Measurements from ENCODE around the gene PIK3IP1.

PIK3IP1 gene

DNA sequence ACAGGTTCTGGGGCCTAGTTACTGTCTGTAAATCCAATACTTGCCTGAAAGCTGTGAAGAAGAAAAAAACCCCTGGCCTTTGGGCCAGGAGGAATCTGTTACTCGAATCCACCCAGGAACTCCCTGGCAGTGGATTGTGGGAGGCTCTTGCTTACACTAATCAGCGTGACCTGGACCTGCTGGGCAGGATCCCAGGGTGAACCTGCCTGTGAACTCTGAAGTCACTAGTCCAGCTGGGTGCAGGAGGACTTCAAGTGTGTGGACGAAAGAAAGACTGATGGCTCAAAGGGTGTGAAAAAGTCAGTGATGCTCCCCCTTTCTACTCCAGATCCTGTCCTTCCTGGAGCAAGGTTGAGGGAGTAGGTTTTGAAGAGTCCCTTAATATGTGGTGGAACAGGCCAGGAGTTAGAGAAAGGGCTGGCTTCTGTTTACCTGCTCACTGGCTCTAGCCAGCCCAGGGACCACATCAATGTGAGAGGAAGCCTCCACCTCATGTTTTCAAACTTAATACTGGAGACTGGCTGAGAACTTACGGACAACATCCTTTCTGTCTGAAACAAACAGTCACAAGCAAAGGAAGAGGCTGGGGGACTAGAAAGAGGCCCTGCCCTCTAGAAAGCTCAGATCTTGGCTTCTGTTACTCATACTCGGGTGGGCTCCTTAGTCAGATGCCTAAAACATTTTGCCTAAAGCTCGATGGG, 13.5 kb downstream of the PIK3IP1 start:
- TF ChIP-seq, protein P1, sequence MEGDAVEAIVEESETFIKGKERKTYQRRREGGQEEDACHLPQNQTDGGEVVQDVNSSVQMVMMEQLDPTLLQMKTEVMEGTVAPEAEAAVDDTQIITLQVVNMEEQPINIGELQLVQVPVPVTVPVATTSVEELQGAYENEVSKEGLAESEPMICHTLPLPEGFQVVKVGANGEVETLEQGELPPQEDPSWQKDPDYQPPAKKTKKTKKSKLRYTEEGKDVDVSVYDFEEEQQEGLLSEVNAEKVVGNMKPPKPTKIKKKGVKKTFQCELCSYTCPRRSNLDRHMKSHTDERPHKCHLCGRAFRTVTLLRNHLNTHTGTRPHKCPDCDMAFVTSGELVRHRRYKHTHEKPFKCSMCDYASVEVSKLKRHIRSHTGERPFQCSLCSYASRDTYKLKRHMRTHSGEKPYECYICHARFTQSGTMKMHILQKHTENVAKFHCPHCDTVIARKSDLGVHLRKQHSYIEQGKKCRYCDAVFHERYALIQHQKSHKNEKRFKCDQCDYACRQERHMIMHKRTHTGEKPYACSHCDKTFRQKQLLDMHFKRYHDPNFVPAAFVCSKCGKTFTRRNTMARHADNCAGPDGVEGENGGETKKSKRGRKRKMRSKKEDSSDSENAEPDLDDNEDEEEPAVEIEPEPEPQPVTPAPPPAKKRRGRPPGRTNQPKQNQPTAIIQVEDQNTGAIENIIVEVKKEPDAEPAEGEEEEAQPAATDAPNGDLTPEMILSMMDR (IDR thresholded peaks at IDR 0.05; ENCODE audit: low read depth, low read length, missing control alignments) = no peak
- H3K4me3 ChIP-seq (replicated peaks; ENCODE audit: low read depth, low read length) = no peak overlapping the region
- DNase-seq (ENCODE audit: extremely low read depth, low read depth) = no peak

DNA sequence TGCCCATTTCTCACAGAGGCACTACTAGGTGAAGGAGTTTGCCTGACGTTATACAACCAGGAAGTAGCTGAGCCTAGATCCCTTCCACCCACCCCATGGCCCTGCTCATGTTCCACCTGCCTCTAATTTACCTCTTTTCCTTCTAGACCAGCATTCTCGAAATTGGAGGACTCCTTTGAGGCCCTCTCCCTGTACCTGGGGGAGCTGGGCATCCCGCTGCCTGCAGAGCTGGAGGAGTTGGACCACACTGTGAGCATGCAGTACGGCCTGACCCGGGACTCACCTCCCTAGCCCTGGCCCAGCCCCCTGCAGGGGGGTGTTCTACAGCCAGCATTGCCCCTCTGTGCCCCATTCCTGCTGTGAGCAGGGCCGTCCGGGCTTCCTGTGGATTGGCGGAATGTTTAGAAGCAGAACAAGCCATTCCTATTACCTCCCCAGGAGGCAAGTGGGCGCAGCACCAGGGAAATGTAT, 14.1 kb downstream of the PIK3IP1 start:
- no peak for DNase-seq (ENCODE audit: extremely low read depth, low read depth)
- TF ChIP-seq, protein P1 (IDR thresholded peaks at IDR 0.05; ENCODE audit: low read depth, low read length, missing control alignments) = no peak
- H3K4me3 ChIP-seq (replicated peaks; ENCODE audit: low read depth, low read length) = no peak overlapping the region

DNA sequence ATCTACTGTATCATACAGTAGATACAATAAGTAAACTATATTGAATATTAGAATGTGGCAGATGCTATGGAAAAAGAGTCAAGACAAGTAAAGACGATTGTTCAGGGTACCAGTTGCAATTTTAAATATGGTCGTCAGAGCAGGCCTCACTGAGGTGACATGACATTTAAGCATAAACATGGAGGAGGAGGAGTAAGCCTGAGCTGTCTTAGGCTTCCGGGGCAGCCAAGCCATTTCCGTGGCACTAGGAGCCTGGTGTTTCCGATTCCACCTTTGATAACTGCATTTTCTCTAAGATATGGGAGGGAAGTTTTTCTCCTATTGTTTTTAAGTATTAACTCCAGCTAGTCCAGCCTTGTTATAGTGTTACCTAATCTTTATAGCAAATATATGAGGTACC, 14.5 kb downstream of the PIK3IP1 start:
- TF ChIP-seq, protein P1 (IDR thresholded peaks at IDR 0.05; ENCODE audit: low read depth, low read length, missing control alignments) = no peak
- H3K4me3 ChIP-seq (replicated peaks; ENCODE audit: low read depth, low read length) = no peak overlapping the region
- DNase-seq (ENCODE audit: extremely low read depth, low read depth) = no peak

DNA sequence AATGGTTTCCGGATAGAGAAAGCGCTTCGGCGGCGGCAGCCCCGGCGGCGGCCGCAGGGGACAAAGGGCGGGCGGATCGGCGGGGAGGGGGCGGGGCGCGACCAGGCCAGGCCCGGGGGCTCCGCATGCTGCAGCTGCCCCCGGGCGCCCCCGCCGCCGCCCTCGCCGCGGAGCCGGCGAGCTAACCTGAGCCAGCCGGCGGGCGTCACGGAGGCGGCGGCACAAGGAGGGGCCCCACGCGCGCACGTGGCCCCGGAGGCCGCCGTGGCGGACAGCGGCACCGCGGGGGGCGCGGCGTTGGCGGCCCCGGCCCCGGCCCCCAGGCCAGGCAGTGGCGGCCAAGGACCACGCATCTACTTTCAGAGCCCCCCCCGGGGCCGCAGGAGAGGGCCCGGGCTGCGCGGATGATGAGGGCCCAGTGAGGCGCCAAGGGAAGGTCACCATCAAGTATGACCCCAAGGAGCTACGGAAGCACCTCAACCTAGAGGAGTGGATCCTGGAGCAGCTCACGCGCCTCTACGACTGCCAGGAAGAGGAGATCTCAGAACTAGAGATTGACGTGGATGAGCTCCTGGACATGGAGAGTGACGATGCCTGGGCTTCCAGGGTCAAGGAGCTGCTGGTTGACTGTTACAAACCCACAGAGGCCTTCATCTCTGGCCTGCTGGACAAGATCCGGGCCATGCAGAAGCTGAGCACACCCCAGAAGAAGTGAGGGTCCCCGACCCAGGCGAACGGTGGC, 15.7 kb downstream of the PIK3IP1 start:
- DNase-seq (ENCODE audit: extremely low read depth, low read depth) = no peak
- TF ChIP-seq, protein P1 (IDR thresholded peaks at IDR 0.05; ENCODE audit: low read depth, low read length, missing control alignments) = no peak
- H3K4me3 ChIP-seq (replicated peaks; ENCODE audit: low read depth, low read length) = no peak overlapping the region

DNA sequence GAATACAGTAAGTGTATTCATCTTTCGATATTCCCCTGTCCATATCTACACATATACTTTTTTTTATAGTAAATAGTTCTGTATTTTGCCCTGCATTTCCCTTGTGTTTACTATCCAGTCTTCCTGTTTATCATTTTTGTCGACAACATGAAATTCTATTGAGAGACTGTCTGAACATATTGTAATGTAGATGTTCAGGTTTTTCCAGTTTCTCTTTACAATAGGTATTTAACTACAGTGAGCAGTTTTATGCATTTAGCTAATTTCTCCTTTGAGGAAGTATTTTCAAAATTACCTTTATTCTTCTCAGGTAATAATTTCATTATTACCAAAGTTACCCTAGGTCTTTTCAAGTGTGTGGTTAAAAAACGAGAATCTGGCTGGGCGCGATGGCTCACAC, 16.7 kb downstream of the PIK3IP1 start:
- no peak overlapping the region for H3K4me3 ChIP-seq (replicated peaks; ENCODE audit: low read depth, low read length)
- TF ChIP-seq, protein P1 (IDR thresholded peaks at IDR 0.05; ENCODE audit: low read depth, low read length, missing control alignments) = no peak

DNA sequence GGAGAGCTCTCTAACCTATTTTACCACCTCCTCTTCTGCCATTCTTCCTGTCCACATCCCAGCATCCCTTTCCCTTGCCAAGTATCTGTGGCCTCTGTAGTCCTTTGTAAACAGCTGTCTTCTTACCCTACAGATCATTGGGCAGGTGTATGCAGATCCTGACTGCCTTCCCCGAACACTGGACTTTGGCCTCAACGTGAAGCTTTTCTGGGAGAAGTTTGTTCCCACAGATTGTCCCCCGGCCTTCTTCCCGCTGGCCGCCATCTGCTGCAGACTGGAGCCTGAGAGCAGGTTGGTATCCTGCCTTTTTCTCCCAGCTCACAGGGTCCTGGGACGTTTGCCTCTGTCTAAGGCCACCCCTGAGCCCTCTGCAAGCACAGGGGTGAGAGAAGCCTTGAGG, 17.3 kb downstream of the PIK3IP1 start:
- H3K4me3 ChIP-seq (replicated peaks; ENCODE audit: low read depth, low read length) = no peak overlapping the region
- TF ChIP-seq, protein P1 (IDR thresholded peaks at IDR 0.05; ENCODE audit: low read depth, low read length, missing control alignments) = no peak
- DNase-seq (ENCODE audit: extremely low read depth, low read depth) = no peak

More for the DNA sequence above, 16.7 kb downstream of the PIK3IP1 start:
- no peak for DNase-seq (ENCODE audit: extremely low read depth, low read depth)

Data from HFF-Myc (cell line).